HT1080 (cell line): ENCODE results near the gene SEMA6A. TPM values are rescaled to one million over a fixed set of nuclear protein-coding genes. Genes with fewer than 3 reads are reported as not detected.

Source experiments
- DNase-seq: peaks from one replicate; pipeline ENCODE4 v3.0.0-alpha.2; 2015; ENCODE audit warnings: low read depth
- total RNA-seq: library from RNA; depleted of rRNA; stranded (reverse); fragments of >200 nt; shearing (Covaris generic); gene quantifications from 2 replicates; pipeline ENCODE4 v1.2.3, GENCODE V29; 2014

Gene SEMA6A
- total RNA-seq, 1 experiment from 2014 or later, result 0.11 TPM

GRCh38 chr5:116497631-116498030 is 77.0 kb downstream of the SEMA6A start:
- no peak for DNase-seq

GRCh38 chr5:116495786-116496357 is 78.8 kb downstream of the SEMA6A start:
- no peak for DNase-seq

GRCh38 chr5:116494784-116495450 is 79.7 kb downstream of the SEMA6A start:
- no peak for DNase-seq

GRCh38 chr5:116492776-116493175 is 81.8 kb downstream of the SEMA6A start:
- no peak for DNase-seq

- DNase-seq, result peak; percentile 94
These were observed 82.5 kb downstream of the SEMA6A start for GRCh38 chr5:116492016-116492623.

- DNase-seq, result peak; percentile 18
These were observed 86.1 kb downstream of the SEMA6A start for GRCh38 chr5:116488356-116489041.

- DNase-seq, result no peak
These were observed 87.6 kb downstream of the SEMA6A start for GRCh38 chr5:116487045-116487444.

- DNase-seq, result no peak
These were observed 88.0 kb downstream of the SEMA6A start for GRCh38 chr5:116486588-116486987.

GRCh38 chr5:116484645-116485044 is 90.0 kb downstream of the SEMA6A start:
- no peak for DNase-seq

GRCh38 chr5:116482394-116482793 is 92.2 kb downstream of the SEMA6A start:
- DNase-seq, result peak; percentile 40

- no peak for DNase-seq
These were observed 93.6 kb downstream of the SEMA6A start for GRCh38 chr5:116480894-116481510.

- DNase-seq, result no peak
These were observed 94.6 kb downstream of the SEMA6A start for GRCh38 chr5:116479776-116480675.

GRCh38 chr5:116478491-116478890 is 96.1 kb downstream of the SEMA6A start:
- no peak for DNase-seq

- no peak for DNase-seq
These were observed 97.6 kb downstream of the SEMA6A start for GRCh38 chr5:116476897-116477537.

- DNase-seq, result no peak
These were observed 99.3 kb downstream of the SEMA6A start for GRCh38 chr5:116475338-116475737.

GRCh38 chr5:116473706-116474105 is 100.9 kb downstream of the SEMA6A start:
- DNase-seq, result no peak

- no peak for DNase-seq
These were observed 102.3 kb downstream of the SEMA6A start for GRCh38 chr5:116472274-116472673.

- DNase-seq, result no peak
These were observed 105.0 kb downstream of the SEMA6A start for GRCh38 chr5:116469631-116470030.

GRCh38 chr5:116468583-116468982 is 106.0 kb downstream of the SEMA6A start:
- no peak for DNase-seq

GRCh38 chr5:116467465-116467843 is 107.2 kb downstream of the SEMA6A start:
- no peak for DNase-seq
